Neural progenitor cell (in vitro differentiated cells): ENCODE data around the gene KRT77. TPM values are rescaled to one million over a fixed set of nuclear protein-coding genes. Genes with fewer than 3 reads are reported as not detected.

Experiments
- DNase-seq: peaks from one replicate; pipeline ENCODE4 v3.0.0-alpha.2; 2016; ENCODE audit warnings: low spot score
- H2AFZ ChIP-seq: fragments of 200-600 bp; sonication (generic); replicated peaks from 2 replicates; pipeline ENCODE4 v1.6.1; 2016; ENCODE audit warnings: antibody characterized with exemption
- H3F3A ChIP-seq: fragments of 200-600 bp; sonication (generic); 2 replicates; pipeline ENCODE4 v1.6.1; 2016; ENCODE audit warnings: antibody characterized with exemption, low read depth
- H3K27ac ChIP-seq: fragments of 200-600 bp; sonication (generic); 2 replicates; pipeline ENCODE4 v1.5.1; 2016; ENCODE audit warnings: mild to moderate bottlenecking
- H3K27me3 ChIP-seq: fragments of 200-600 bp; sonication (generic); 2 replicates; pipeline ENCODE4 v1.6.1; 2016; ENCODE audit warnings: mild to moderate bottlenecking, moderate library complexity
- H3K36me3 ChIP-seq: fragments of 200-600 bp; sonication (generic); 2 replicates; pipeline ENCODE4 v1.5.1; 2016
- H3K4me1 ChIP-seq: fragments of 200-600 bp; sonication (generic); 2 replicates; pipeline ENCODE4 v1.6.1; 2016; ENCODE audit warnings: mixed run types
- H3K4me2 ChIP-seq: fragments of 200-600 bp; sonication (generic); 2 replicates; pipeline ENCODE4 v1.6.1; 2016
- H3K4me3 ChIP-seq: fragments of 200-600 bp; sonication (generic); 2 replicates; pipeline ENCODE4 v1.5.1; 2016
- H3K79me2 ChIP-seq: fragments of 200-600 bp; sonication (generic); 2 replicates; pipeline ENCODE4 v1.6.1; 2016; ENCODE audit warnings: low read depth
- H3K9ac ChIP-seq: fragments of 200-600 bp; sonication (generic); 2 replicates; pipeline ENCODE4 v1.6.1; 2016
- H3K9me3 ChIP-seq: fragments of 200-600 bp; sonication (generic); 2 replicates; pipeline ENCODE4 v1.5.1; 2016; ENCODE audit warnings: low read depth
- H4K20me1 ChIP-seq: fragments of 200-600 bp; sonication (generic); 2 replicates; pipeline ENCODE4 v1.6.1; 2016; ENCODE audit warnings: low read depth
- H3K27ac Mint-ChIP-seq: 3 replicates; pipeline ENCODE4 v1.8.0; 2021; ENCODE audit warnings: mixed read lengths
- H3K27me3 Mint-ChIP-seq: 2 replicates; pipeline ENCODE4 v1.8.0; 2022; ENCODE audit warnings: low read depth, mild to moderate bottlenecking, inconsistent platforms, moderate library complexity, mixed read lengths; ENCODE audit not compliant: insufficient read depth
- H3K36me3 Mint-ChIP-seq: 3 replicates; pipeline ENCODE4 v1.8.0; 2021; ENCODE audit warnings: mixed read lengths
- H3K4me1 Mint-ChIP-seq: 3 replicates; pipeline ENCODE4 v1.8.0; 2021; ENCODE audit warnings: mixed read lengths
- H3K4me3 Mint-ChIP-seq: 3 replicates; pipeline ENCODE4 v1.8.0; 2021; ENCODE audit warnings: mild to moderate bottlenecking, moderate library complexity, mixed read lengths
- H3K9me3 Mint-ChIP-seq: 3 replicates; pipeline ENCODE4 v1.8.0; 2020; ENCODE audit warnings: mixed read lengths
- EZH2 ChIP-seq: fragments of 200-600 bp; sonication (generic); IDR thresholded peaks from 2 replicates; pipeline ENCODE4 v1.6.1; 2017; ENCODE audit warnings: antibody characterized with exemption, mild to moderate bottlenecking, moderate library complexity
- EZH2phosphoT487 ChIP-seq: fragments of 200-600 bp; sonication (generic); IDR thresholded peaks from 2 replicates; pipeline ENCODE4 v1.6.1; 2017; ENCODE audit warnings: antibody characterized with exemption
- total RNA-seq: library from RNA; depleted of rRNA; stranded (reverse); fragments of >200 nt; gene quantifications from 2 replicates; pipeline ENCODE4 v1.2.3, GENCODE V29; 2015; ENCODE audit warnings: low replicate concordance
- TF ChIP-seq, protein P1 (sequence below): fragments of 200-600 bp; sonication (generic); IDR thresholded peaks from 2 replicates; pipeline ENCODE4 v1.5.1; 2017; ENCODE audit warnings: antibody characterized with exemption, mild to moderate bottlenecking

KRT77 gene
- total RNA-seq, 1 donor from 2014 or later: 0.47 TPM

DNA sequence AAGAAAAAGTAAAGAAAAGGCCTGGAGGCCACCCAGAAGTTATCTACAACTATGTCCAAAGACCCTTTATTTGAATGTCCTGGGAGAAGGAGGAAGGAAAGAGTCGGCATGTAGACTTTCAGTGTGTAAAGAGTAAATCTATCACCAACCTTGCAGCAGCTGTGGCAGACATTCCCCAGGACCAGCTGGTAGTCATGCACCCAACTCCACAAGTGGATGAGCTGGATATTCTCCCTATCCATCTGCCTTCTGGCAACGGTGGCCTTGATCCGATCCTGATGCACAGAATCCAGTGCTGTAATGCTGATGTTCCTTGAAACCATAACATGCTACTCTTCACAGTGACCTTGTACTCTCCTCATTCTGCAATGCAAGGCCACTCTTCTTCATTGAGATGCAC is 46.5 kb upstream of the KRT77 start:
- H3K27me3 Mint-ChIP-seq: peaks cover 13% of the 10 kb centered on the region
- H3K4me1 ChIP-seq: no peaks in the 10 kb centered on the region

DNA sequence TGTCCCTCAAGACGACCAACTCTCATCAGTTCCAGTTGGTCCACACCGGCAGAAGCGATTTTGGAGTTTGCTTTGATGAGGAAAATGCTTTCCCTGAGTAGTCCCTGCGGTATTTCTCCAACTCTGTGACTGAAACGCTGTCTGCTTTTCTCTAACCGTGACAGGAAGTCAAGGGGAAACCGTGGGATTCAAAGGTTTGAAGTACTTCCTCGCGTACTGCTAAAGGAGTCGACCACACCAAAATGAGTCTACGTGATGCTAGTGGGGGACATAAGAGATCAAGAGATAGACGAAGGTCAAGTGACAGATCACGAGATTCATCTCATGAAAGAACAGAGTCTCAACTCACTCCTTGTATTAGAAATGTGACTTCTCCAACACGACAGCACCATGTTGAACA is 45.3 kb upstream of the KRT77 start:
- H3K4me2 ChIP-seq: no peak overlapping the region
- H2AFZ ChIP-seq: no peak overlapping the region
- H3F3A ChIP-seq: no peaks in the 10 kb centered on the region
- H3K36me3 Mint-ChIP-seq: no peaks in the 10 kb centered on the region
- no peaks in the 10 kb centered on the region for H4K20me1 ChIP-seq
- no peaks in the 10 kb centered on the region for H3K9me3 ChIP-seq
- peaks cover 13% of the 10 kb centered on the region for H3K27me3 Mint-ChIP-seq
- no peak overlapping the region for H3K4me3 Mint-ChIP-seq
- H3K4me1 ChIP-seq: no peaks in the 10 kb centered on the region
- no peaks in the 10 kb centered on the region for H3K9me3 Mint-ChIP-seq
- H3K27ac Mint-ChIP-seq: no peak overlapping the region
- no peaks in the 10 kb centered on the region for H3K36me3 ChIP-seq
- no peak overlapping the region for H3K4me3 ChIP-seq
- no peaks in the 10 kb centered on the region for H3K79me2 ChIP-seq
- no peak for DNase-seq
- H3K9ac ChIP-seq: no peak overlapping the region
- TF ChIP-seq EZH2phosphoT487 (no peak), EZH2 (no peak)
- TF ChIP-seq, protein P1, sequence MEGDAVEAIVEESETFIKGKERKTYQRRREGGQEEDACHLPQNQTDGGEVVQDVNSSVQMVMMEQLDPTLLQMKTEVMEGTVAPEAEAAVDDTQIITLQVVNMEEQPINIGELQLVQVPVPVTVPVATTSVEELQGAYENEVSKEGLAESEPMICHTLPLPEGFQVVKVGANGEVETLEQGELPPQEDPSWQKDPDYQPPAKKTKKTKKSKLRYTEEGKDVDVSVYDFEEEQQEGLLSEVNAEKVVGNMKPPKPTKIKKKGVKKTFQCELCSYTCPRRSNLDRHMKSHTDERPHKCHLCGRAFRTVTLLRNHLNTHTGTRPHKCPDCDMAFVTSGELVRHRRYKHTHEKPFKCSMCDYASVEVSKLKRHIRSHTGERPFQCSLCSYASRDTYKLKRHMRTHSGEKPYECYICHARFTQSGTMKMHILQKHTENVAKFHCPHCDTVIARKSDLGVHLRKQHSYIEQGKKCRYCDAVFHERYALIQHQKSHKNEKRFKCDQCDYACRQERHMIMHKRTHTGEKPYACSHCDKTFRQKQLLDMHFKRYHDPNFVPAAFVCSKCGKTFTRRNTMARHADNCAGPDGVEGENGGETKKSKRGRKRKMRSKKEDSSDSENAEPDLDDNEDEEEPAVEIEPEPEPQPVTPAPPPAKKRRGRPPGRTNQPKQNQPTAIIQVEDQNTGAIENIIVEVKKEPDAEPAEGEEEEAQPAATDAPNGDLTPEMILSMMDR: no peak
- H3K27ac ChIP-seq: no peak overlapping the region
- no peaks in the 10 kb centered on the region for H3K4me1 Mint-ChIP-seq
- H3K27me3 ChIP-seq: peaks cover 79% of the 10 kb centered on the region

More for the DNA sequence above, 46.5 kb upstream of the KRT77 start:
- no peak for TF ChIP-seq EZH2phosphoT487
- TF ChIP-seq EZH2: no peak
- TF ChIP-seq, protein P1: no peak
- Histone ChIP-seq H2AFZ (no peak overlapping the region), H4K20me1 (no peaks in the 10 kb centered on the region), H3F3A (no peaks in the 10 kb centered on the region), H3K9me3 (no peaks in the 10 kb centered on the region), H3K4me2 (no peak overlapping the region), H3K4me3 (no peak overlapping the region), H3K36me3 (no peaks in the 10 kb centered on the region), H3K79me2 (no peaks in the 10 kb centered on the region), H3K9ac (no peak overlapping the region), H3K27me3 (peaks cover 74% of the 10 kb centered on the region), H3K27ac (no peak overlapping the region)
- Mint-ChIP-seq H3K4me3 (no peak overlapping the region), H3K27ac (no peak overlapping the region), H3K36me3 (no peaks in the 10 kb centered on the region), H3K4me1 (no peaks in the 10 kb centered on the region), H3K9me3 (no peaks in the 10 kb centered on the region)
- DNase-seq: no peak

DNA sequence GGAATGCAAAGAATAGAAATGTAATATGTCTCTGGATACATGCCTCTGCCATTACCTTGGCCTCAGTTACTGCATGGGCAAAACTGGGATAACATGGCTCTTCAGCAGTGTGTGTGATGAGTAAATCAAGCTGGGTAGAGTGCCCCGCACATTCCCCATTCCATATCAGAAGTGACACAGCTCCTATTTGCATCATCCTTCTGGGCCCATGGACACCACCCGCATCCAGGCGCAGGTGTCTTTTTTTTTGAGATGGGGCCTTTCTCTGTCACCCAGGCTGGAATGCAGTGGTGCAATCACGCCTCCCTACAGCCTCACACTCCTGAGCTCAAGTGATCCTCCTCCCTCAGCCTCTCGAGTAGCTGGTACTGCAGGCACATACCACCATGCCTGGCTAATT is 42.2 kb upstream of the KRT77 start:
- H3K9me3 ChIP-seq: no peaks in the 10 kb centered on the region
- no peaks in the 10 kb centered on the region for H3K9me3 Mint-ChIP-seq
- no peaks in the 10 kb centered on the region for H3F3A ChIP-seq
- H3K27ac ChIP-seq: no peak overlapping the region
- no peaks in the 10 kb centered on the region for H3K4me1 ChIP-seq
- peaks cover 10% of the 10 kb centered on the region for H3K27me3 Mint-ChIP-seq
- DNase-seq: no peak
- TF ChIP-seq, protein P1: no peak
- no peak for TF ChIP-seq EZH2
- no peak for TF ChIP-seq EZH2phosphoT487
- H3K27ac Mint-ChIP-seq: no peak overlapping the region
- H4K20me1 ChIP-seq: peaks cover 8% of the 10 kb centered on the region
- H3K9ac ChIP-seq: no peak overlapping the region
- H3K4me3 Mint-ChIP-seq: no peak overlapping the region
- no peak overlapping the region for H3K4me2 ChIP-seq
- H3K36me3 ChIP-seq: no peaks in the 10 kb centered on the region
- H3K27me3 ChIP-seq: peaks cover 62% of the 10 kb centered on the region
- no peaks in the 10 kb centered on the region for H3K79me2 ChIP-seq
- no peak overlapping the region for H2AFZ ChIP-seq
- H3K36me3 Mint-ChIP-seq: no peaks in the 10 kb centered on the region
- no peak overlapping the region for H3K4me3 ChIP-seq
- H3K4me1 Mint-ChIP-seq: no peaks in the 10 kb centered on the region
